GM12872 (cell line): ENCODE measurements around the gene TRIM42.

Source experiments
- TF ChIP-seq, protein P1 (sequence below): IDR thresholded peaks from 3 replicates; pipeline ENCODE4 v1.5.1; 2011; ENCODE audit warnings: low read depth, mild to moderate bottlenecking, low read length, moderate library complexity; ENCODE audit not compliant: insufficient read depth

TRIM42 gene

DNA sequence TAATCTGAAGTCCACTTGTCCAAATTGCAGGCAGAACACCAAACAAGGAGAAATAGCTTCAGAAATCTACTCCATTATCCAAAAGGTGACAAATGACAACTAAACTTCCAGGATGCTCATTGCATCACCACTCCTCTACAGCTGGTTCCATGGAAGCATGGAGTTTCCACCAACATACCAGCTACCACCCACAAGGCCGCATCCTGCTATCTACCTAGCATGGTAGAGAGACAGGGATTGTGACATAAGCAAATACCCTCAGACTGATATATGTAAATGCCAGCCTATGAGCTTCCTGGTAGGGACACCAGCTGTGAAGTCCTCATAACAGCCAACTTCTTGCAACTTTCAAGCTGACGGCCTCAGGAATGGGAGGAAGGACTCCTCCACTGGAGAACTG, at the start of gene TRIM42:
Gene TRIM42, plus strand, starts transcription at position 301 of the 400 bp plus-strand sequence. CDS start 166 bp downstream, outside the sequence.
- TF ChIP-seq, protein P1, sequence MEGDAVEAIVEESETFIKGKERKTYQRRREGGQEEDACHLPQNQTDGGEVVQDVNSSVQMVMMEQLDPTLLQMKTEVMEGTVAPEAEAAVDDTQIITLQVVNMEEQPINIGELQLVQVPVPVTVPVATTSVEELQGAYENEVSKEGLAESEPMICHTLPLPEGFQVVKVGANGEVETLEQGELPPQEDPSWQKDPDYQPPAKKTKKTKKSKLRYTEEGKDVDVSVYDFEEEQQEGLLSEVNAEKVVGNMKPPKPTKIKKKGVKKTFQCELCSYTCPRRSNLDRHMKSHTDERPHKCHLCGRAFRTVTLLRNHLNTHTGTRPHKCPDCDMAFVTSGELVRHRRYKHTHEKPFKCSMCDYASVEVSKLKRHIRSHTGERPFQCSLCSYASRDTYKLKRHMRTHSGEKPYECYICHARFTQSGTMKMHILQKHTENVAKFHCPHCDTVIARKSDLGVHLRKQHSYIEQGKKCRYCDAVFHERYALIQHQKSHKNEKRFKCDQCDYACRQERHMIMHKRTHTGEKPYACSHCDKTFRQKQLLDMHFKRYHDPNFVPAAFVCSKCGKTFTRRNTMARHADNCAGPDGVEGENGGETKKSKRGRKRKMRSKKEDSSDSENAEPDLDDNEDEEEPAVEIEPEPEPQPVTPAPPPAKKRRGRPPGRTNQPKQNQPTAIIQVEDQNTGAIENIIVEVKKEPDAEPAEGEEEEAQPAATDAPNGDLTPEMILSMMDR: no peak

- TF ChIP-seq, protein P1: no peak
Observed at GRCh38 chr3:140628606-140629005, 49.3 kb upstream of the TRIM42 start.

DNA sequence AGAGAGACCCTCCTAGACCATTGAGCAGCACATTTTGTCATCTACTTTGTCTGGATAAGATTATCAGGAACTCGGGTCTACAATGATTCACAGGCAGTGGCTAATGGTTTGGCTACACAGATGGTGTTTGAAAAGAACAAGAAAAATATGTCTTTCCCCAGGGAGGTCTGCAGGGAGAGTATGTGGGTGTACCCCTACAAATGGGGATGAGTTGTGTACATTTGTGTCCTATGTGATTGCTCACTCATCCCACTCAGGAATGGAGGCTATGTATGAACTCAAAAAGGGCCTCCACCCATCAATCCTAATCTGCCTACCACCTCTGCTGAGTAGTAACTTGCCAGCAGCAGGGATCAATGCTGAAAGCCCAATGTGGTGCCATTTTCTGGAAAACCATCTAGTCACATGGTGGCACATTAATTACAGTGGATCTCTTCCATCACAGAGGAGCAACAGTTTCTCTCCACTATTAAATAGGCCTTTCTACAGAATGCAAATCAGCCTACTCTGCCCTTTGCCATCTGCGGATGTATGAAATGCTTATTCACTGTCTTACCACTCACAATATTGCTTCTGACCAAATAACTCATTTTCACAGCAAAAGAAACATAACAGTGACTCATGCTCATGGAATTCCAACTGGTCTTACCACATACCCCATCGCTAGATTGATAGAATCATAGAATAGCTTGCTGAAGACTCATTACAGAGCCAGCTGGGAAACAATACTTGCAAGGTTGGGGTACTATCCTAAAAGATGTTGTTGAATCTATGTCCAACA, 48.3 kb upstream of the TRIM42 start:
- TF ChIP-seq, protein P1: no peak

GRCh38 chr3:140630366-140630765, 47.5 kb upstream of the TRIM42 start:
- TF ChIP-seq, protein P1: no peak

DNA sequence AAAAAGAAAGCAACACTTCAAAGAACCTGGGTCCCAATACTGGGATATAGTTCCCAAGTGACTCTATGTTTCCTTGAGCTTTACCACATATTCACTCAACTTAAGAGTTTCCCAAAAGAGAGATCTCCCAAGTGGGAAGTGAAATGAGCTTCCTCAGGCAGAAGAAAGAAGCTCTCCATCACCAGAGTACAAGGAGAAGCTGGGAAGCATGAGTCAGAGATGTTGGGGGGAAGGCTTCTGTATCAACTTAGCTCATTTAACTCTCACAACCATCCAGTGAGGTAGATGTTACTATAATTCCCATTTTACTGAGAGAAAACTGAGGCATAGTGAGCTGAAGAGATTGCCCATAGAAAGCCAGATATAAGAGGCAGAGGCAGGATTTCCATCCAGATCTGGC, 47.0 kb upstream of the TRIM42 start:
- TF ChIP-seq, protein P1: no peak

- TF ChIP-seq, protein P1: no peak
Observed at GRCh38 chr3:140635276-140635675, 42.6 kb upstream of the TRIM42 start.

- TF ChIP-seq, protein P1: no peak
Observed at GRCh38 chr3:140636406-140637138, 41.3 kb upstream of the TRIM42 start.
